ENCODE results near the gene SCMH1. TPM values are rescaled to one million over a fixed set of nuclear protein-coding genes. Genes with fewer than 3 reads are reported as not detected.

SCMH1 gene
- total RNA-seq, 3 donors from 2014 or later: 37.0 to 93.4 (median 53.4) TPM

DNA sequence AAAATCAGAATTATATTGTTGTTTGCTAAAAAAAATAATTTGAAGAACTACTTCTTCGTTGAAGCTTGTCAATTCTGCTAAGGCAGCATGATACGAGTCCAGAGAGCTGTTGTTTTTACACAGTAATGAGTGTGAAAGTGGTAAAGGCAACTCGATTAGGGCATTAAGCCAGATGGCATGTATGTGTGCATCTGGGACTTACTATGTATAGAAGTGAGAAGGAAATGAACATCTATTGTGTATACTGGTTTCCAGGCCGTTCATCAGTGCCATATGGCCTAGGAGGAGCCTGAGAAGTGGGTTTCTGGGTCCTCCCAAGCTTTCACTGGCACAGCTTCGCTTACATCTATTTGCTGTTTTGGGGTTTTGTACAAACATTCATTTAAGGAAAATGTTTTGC, 256.9 kb downstream of the SCMH1 start:
- intact Hi-C loops (cut with DNase I; ENCODE audit: low total_unique reads): no loop called here
- Histone ChIP-seq H3K27ac (no peak overlapping the region), H3K4me3 (no peak overlapping the region), H3K36me3 (peaks cover 5% of the 10 kb centered on the region), H3K9me3 (no peaks in the 10 kb centered on the region), H3K4me1 (peaks cover 0 to 5% of the 10 kb centered on the region in 2 donors), H3K27me3 (no peaks in the 10 kb centered on the region)
- no peak for TF ChIP-seq CTCF (IDR thresholded peaks at IDR 0.05)
- no peak for TF ChIP-seq POLR2A (IDR thresholded peaks at IDR 0.05)
- no peak for TF ChIP-seq POLR2AphosphoS5 (IDR thresholded peaks at IDR 0.05)
- no peak for DNase-seq (ENCODE audit: low spot score in 2 of 2)

DNA sequence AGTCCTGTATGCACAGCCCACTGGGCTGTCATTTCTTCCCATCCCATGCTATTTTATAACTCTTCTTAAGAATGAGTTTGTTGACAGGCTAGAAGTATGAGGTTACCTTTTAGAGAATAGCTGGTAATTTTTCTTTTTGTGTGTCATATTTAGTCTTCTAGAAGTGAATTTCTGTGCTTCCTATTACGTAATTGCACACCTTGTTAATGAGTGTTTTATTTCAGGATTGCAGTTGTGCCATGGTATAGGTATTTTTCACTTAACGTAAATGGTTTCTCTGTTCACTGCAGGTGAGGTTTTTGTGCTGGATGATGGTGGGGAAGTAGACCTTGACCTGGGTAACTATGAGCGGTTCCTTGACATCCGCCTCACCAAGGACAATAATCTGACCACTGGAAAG, 257.6 kb downstream of the SCMH1 start:
- Histone ChIP-seq H3K27ac (no peak overlapping the region), H3K4me1 (peaks cover 0 to 5% of the 10 kb centered on the region in 2 donors), H3K9me3 (no peaks in the 10 kb centered on the region), H3K27me3 (no peaks in the 10 kb centered on the region), H3K4me3 (no peak overlapping the region), H3K36me3 (peaks cover 4% of the 10 kb centered on the region)
- intact Hi-C loops (cut with DNase I; ENCODE audit: low total_unique reads): no loop called here
- no peak for TF ChIP-seq POLR2A (IDR thresholded peaks at IDR 0.05)
- TF ChIP-seq POLR2AphosphoS5 (IDR thresholded peaks at IDR 0.05): no peak
- TF ChIP-seq CTCF (IDR thresholded peaks at IDR 0.05): no peak
- DNase-seq (ENCODE audit: low spot score in 2 of 2): no peak

GRCh38 chr1:40984066-40984465, 258.0 kb downstream of the SCMH1 start:
- intact Hi-C loops (cut with DNase I; ENCODE audit: low total_unique reads): no loop called here
- no peak overlapping the region for H3K27ac ChIP-seq

DNA sequence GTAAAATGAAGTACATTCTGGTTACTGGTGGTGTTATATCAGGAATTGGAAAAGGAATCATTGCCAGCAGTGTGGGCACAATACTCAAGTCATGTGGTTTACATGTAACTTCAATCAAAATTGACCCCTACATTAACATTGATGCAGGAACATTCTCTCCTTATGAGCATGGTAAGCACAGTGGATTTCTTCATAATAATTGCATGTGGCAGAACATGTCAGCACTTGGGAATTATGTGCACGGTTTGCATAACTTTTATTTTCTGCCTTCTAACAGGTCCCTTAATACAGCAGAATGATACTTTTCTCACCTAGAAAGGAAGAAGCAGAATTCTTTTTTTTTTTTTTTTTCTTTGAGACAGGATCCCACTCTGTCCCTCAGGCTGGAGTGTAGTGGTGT, 258.8 kb downstream of the SCMH1 start:
- Histone ChIP-seq H3K9me3 (no peaks in the 10 kb centered on the region), H3K4me3 (no peak overlapping the region), H3K27ac (no peak overlapping the region), H3K36me3 (no peaks in the 10 kb centered on the region), H3K4me1 (peaks cover 0 to 5% of the 10 kb centered on the region in 2 donors), H3K27me3 (no peaks in the 10 kb centered on the region)
- no peak for DNase-seq (ENCODE audit: low spot score in 2 of 2)
- no peak for TF ChIP-seq POLR2AphosphoS5 (IDR thresholded peaks at IDR 0.05)
- TF ChIP-seq CTCF (IDR thresholded peaks at IDR 0.05): no peak
- intact Hi-C loops (cut with DNase I; ENCODE audit: low total_unique reads): no loop called here

More at GRCh38 chr1:40984066-40984465, 258.0 kb downstream of the SCMH1 start:
- no peak for DNase-seq (ENCODE audit: low spot score in 2 of 2)
- Histone ChIP-seq H3K27me3 (no peaks in the 10 kb centered on the region), H3K4me3 (no peak overlapping the region), H3K4me1 (peaks cover 0 to 5% of the 10 kb centered on the region in 2 donors), H3K9me3 (no peaks in the 10 kb centered on the region), H3K36me3 (no peaks in the 10 kb centered on the region)
- no peak for TF ChIP-seq CTCF (IDR thresholded peaks at IDR 0.05)
- no peak for TF ChIP-seq POLR2AphosphoS5 (IDR thresholded peaks at IDR 0.05)
- TF ChIP-seq POLR2A (IDR thresholded peaks at IDR 0.05): no peak

DNA sequence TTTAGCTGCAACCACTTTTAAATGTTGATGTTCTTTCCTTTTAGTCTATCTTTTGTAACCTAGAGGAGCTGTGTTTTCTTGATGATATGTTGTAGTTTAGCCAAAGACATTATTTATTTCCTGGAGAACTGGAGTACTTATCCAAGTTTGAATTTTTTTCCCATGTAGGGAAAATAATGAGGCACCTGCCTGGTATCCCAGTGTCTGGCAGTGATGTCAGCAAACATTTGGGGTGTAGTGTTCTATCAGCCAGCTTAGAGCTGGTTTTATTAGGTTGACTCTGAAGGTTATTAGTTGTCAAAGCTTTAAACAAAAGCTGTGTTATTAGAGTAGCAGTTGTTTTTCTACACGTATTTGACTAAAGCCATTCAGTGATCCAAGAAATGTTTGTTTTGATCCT, 259.4 kb downstream of the SCMH1 start:
- DNase-seq (ENCODE audit: low spot score in 2 of 2): no peak
- H3K9me3 ChIP-seq: no peaks in the 10 kb centered on the region
- TF ChIP-seq POLR2AphosphoS5 (IDR thresholded peaks at IDR 0.05) (no peak), POLR2A (IDR thresholded peaks at IDR 0.05) (no peak), CTCF (IDR thresholded peaks at IDR 0.05) (no peak)
- no peak overlapping the region for H3K4me3 ChIP-seq
- no peaks in the 10 kb centered on the region for H3K27me3 ChIP-seq
- no peaks in the 10 kb centered on the region for H3K36me3 ChIP-seq
- intact Hi-C loops (cut with DNase I; ENCODE audit: low total_unique reads): no loop called here
- H3K4me1 ChIP-seq: peaks cover 0 to 5% of the 10 kb centered on the region in 2 donors
- no peak overlapping the region for H3K27ac ChIP-seq

Measured in breast epithelium (tissue), 4 donors.